Iris pigment epithelial cell (primary cell): ENCODE measurements around the gene ATE1.
"Not testable (repeated sequence)": the region's sequence is repeated elsewhere in the genome, so short reads cannot be mapped to it uniquely, and the experiment has no call there.

Experiments
- DNase-seq: peaks from one replicate; pipeline ENCODE4 v3.0.0-alpha.2; 2011; ENCODE audit warnings: low read depth

The ATE1 gene

DNA sequence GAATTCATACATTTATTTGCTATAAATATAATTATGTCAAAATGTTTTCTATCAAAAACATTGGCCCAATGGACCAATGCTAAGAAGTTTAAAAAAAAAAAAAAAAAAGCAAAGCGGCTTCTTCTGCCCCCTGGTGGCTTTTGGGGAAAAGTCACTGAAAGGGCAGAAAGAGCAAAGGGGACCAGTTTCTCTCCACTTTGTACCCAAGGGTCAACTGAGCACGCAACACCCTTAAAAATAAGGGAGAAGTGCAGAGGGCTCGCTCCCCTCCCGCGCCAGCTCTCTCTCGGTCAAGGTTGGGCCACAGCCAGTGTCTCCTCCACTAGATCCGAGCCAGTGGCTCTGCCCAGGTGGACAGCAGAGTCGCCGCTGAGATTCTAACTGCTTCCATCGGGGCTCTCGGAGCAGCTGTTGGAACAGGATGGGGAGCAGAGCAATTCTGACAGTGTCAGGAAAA is 193.2 kb downstream of the ATE1 start:
- DNase-seq: peak; percentile 7

DNA sequence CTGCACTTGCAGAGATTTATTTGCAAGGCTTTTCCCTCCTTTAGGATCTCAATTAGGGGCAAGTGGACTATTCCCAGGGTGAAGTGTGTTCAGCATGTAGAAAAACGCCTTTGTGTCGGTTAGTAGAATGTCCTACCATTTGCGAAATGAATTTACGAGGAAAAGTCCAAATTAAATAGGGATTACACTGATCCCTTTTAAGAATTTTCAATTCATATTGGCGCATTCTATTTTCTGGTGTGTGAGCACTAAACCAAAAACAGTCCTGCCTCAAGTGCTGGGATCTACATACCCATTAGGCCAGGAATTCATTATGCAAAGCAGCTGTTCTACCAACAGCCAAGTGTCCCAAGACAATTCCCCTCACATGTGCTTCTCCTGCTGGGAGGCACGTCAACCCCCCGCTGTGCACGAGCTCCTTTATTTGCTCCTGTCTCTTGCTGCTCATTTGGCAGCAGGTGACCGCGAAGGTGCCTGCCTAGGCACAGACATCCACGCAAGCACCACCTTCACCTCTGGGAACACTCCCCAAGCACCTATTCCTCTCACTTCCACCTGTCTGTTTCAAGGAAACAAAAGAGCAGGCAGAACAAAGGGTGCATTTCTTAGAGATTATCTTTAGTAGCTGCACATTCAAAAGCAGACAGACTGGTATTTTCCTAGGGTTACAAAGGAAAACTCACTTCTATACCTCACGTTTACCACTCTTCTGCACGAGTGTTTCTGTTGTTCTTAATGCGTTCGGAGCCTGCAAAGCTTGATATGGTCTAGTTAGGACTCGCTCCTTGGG is 195.0 kb downstream of the ATE1 start:
- DNase-seq: no peak

DNA sequence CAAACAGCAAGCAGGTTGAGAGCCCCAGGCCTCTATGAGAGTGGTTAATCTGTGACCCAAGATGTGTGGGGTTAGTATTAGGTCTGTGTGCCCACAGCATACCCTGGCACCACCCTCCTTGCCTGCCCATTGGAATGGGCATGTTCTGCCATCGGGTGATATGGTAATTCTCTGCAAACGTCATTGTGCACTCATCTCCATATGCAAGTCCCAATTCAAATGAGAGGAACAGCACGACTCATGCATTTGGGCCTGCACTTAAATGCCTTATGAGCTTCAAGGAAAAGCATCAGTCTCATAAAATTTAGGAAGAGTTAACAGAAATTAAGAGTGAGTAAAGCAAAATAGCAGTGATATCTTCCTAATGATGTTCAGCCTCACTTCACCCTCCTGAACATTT is 195.7 kb downstream of the ATE1 start:
- no peak for DNase-seq

DNA sequence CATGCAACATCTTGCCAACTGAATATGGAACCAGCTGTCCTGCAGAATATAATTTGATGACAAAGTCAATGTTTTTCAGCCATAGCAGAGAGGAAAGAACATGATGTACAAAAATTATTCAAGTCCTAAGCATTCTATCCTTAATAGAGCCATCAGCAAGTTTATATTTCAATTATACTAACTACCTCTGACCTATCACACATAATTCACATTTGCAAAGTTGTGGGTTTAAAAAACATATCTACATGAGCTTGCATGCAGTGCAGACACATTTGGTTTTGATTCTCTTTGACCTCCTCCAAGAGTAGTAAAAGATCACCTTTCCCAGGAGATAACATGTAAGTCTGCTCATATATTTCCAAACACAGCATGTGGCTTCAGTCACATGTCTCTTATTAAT is 203.5 kb downstream of the ATE1 start:
- no peak for DNase-seq

DNA sequence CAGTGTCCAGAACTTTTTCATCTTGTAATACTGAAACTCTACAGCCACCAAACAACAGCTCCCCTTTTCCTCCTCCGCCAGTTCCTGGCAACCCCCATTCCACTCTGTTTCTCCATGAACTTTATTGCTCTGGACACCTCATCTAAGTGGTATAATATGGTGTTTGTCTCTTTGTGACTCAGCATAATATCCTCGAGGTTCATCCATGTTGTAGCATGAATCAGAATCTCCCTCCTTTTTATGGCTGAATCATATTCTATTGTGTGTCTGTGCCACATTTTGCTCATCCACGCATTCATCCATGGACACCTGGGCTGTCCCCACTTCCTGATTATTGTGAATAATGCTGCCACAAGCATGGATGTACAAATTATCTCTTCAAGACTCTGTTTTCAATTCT is 205.2 kb downstream of the ATE1 start:
- peak; percentile 5 for DNase-seq

DNA sequence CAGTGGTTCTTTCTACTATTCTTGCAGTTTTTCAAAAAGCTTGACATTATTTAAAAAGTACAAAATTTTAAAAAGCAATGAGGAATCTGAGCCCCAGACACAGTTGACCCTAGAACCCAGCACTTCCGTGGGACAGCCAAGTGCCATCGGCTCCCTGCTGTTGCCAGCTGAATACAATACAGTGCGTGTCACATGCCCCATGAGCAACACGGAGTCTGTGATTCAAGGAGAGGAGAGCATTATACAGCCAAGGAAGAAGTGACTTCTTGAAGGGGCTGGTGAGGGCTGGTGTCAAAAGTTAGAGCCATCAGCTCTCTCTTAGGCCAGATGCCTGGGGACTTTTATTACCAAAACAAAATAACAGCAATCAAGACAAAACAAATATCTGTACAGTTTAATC is 206.6 kb downstream of the ATE1 start:
- DNase-seq: no peak

DNA sequence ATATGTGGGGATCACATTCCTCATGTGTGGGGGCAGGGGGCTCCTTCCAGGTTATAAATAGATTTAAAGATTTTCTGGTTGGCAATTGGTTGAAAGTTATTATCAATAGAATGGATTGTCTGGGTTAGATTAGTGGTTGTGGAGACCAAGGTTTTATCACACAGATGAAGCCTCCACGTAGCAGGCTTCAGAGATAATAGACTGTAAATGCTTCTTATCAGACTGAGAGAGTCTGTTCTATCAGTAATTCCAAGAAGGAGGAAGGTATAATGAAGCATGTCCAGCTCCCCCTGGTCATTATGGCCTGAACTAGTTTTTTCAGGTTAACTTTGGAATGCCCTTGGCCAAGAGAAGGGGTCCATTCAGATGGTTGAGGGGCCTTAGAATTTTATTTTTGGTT is 211.9 kb downstream of the ATE1 start:
- no peak for DNase-seq

DNA sequence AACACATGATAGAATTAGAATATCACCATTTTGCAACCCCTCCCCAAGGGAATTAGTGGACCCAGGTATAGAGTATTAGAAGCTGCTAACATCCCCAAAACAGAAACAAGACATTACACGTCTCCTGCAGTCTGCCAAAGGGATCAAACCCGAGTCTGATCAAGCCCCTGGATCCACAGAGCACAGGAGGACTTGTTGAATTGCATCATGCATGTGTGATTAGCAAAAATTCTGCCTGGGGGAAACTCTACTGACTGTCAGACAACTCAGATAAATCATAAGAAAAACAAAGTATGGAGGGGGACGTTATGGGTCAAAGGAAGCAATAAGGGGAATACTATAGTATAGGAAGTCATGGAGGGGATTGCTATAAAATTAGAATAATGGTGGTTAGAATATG is 212.8 kb downstream of the ATE1 start:
- DNase-seq: no peak

DNA sequence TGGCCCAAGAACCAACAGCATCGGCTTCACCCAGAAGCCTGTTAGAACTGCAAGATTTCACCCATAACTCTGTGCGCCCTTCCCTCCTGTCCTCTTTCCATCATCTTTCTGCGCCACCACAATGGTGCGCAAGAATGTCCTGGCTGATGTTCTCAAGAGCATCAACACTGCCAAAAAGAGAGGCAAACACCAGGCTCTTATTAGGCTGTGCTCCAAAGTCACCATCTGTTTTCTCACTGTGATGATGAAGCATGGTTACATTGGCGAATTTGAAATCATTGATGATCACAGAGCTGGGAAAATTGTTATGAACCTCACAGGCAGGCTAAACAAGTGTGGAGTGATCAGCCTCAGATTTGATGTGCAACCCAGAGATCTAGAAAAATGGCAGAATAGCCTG is 214.3 kb downstream of the ATE1 start:
- no peak for DNase-seq

DNA sequence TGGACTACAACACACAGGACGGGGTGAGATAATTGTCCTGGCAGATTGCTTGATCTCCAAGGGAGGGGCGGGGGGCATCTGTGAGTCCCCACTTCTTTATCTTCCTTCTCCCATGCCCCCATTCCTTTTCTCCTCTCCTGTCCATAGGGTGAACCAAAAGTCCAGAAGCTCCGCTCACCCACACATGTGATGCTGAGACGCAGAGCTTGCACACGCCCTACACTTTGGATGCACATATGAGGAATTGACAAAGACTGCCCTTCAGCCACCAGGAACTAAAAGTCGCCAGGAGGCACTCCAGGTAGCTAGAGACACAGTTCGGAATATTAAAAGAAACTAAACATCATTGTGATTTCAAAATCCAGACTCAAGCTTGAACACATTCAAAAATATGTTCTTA is 216.9 kb downstream of the ATE1 start:
- DNase-seq: no peak

DNA sequence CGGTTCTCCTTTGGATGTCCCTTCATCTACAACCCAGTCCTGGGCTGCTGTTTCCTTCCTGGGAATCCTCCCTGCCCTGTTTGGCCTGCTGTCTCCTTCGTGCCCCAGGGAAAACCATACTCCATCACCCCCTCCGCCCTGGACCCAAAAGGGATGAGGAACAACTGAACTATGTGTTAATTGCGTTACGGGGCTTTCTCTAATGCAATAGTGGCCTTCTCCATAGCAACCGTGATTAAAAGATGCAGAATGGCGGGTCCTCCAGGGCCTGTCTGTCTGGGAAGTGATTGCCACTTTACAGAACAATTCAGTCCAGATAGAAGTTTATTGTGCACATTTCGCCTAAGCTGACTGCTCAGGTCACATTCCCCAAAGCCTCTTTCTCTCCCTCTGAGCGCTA is 217.6 kb downstream of the ATE1 start:
- no peak for DNase-seq

DNA sequence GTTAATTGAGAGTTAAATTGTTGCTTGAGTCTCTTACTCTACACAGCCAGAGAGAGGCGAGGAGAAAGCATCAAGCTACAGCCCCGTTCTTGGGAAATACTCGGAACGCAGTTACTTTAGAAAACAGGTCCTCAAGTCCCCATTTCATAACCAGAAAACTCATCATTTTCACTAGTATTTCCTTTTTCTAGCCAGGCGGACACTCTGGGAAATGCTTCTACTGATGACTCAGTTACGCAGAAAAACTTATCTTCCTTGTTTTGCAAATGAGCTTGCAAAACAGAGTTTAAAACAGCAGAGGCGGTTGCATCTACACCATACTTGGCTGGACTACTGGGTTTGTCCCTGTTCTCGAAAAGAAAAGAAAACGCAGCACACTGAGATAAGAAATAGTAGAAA is 218.2 kb downstream of the ATE1 start:
- DNase-seq: peak; percentile 72

DNA sequence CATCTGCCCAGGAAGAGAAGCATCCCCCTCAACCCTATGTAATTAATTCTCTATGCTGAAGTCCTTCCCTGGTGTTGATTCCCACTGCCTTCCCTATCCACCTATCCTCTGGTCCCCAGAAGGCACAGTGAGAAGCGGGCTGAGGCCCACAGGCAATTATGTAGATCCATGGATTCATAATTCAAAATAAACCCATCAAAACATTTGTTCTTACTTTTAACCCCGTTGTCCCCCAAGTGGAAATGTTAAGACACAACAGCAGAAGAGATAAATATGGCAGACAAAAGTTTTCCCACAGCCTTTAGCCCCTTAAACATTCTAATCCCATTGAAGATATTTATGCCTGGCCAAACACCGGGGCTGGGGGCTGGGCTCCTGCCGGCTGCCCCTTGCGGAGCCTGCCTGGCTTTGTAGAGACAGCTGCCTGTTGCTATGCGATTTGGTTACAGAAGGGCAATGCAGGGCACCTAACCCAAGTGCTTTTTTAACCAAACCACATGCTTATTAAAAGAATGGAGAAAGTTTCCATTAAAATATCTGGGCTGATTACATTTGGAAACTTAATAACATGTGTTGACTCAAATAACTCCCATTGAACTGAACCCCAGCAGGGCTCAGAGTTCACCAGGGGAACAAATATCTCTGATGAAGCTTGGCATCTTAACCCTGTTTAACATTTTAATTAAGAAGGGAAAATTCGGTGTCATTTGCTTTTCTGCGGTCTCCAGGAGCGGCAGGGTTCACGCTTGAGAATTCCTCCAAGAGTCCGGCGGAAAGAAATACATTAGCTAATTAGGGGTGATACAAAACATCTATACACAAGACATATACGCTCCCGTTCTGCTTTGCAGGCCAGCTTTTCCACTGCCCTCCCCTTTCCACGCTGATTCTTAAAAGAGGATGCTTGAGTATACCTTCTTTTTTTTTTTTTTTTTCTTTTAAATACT is 218.8 kb downstream of the ATE1 start:
- no peak for DNase-seq

DNA sequence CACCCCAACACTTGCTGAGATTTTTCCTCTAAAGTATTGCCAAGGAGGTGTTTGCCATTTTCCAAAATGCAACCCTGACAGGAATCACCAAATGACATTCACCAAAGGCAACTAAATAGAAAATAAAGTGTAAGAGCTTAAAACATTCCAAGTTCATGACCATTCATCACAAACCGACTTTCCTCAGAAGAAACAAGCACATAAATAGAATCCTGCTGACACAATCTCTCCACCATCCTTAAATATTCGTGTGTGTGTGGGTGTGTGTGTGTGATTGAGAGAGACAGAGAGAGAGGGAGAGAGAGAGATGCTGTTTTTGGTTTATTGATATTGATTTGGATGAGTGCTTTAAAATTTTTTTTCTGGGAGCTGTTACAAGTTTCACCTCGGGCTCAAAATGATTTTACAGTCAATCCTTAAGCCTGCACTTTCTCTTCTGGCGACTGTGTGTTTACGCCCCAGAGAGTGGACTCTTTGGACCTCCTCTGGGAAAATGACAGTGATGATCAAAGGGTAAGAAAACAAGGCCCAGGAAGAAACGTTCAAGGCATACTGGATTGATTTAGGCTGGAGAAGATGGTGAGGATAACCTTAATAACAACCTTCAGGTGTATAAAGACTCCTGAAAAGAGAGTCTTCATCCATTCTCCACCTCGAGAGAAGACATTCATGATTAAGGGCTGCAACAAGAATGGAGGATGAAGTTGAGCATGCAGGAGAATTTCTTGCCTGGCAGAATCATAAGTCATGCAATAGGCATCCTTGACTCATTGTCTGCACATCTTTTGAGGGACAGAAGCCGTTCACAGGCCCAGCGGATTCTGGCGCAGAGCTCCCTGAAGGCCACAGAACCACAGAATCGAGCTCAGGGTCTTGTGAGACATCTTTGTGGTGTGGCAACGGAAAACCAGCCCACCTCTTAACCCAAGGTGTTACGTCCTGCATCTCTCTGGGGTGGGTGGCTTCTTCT is 225.2 kb downstream of the ATE1 start:
- peak; percentile 90 for DNase-seq

DNA sequence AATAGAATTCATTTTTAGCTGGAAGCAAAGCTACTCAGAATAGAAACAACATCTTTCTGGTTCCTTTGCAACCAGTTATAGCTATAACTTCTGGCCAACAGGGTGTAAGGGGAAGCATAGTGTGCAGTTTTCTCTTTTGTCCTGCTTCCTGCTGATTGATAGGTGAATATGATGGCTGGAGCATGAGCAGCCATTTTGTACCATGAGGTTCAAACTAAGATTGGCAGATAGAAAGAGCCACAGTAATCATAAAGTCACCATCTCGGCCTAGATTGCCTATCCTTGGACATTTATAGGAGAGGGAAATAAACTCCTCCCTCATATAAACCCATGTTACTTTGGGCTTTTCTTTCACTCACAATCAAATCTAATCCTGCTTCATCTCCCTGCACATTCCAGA is 227.4 kb downstream of the ATE1 start:
- DNase-seq: no peak

DNA sequence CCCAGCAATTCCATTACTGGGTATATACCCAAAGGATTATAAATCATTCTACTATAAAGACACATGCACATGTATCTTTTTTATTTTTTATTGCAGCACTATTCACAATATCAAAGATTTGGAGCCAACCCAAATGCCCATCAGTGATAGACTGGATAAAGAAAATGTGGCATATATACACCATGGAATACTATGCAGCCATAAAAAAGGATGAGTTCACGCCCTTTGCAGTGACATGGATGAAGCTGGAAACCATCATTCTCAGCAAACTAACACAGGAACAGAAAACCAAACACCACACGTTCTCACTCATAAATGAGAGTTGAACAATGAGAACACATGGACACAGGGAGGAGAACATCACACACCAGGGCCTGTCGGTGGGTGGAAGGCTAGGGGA is 228.1 kb downstream of the ATE1 start:
- DNase-seq: not testable (repeated sequence)

DNA sequence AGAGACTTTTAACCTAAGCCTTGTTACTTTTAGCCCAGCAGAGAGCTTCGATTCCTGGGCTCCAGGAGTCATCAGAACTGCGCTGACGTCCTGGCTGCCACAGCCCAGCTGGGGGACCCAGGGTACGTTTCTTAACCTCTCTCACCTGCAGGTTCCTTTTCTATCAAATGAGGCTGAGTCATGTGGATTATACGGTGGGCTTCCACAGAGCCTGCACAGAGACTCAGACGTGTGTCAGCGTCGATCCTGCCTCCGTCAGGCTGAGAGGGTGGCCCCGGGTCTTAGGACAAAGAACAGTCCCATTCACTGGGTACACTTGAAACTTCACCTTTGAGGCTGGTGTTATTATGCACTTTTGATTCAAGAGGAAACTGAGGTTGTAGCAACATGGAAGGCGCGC is 228.9 kb downstream of the ATE1 start:
- no peak for DNase-seq

DNA sequence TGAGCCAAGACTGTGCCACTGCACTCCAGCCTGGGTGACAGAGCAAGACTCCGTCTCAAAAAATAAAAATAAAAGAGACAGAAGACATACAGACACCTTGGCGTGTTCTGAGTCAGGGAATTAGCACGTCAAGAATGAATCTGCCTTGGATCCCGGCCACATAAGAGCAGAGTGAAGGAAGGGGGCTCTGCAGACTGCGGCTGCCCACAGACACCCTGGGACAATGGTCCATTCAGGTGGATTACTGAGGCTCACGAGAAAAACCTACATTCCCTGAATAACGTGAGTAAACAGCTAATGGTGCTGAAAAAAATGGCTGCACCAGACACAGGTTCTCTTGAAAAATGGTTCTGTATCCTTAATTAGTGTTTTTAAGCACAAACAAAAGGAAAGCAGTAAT is 229.5 kb downstream of the ATE1 start:
- DNase-seq: no peak

DNA sequence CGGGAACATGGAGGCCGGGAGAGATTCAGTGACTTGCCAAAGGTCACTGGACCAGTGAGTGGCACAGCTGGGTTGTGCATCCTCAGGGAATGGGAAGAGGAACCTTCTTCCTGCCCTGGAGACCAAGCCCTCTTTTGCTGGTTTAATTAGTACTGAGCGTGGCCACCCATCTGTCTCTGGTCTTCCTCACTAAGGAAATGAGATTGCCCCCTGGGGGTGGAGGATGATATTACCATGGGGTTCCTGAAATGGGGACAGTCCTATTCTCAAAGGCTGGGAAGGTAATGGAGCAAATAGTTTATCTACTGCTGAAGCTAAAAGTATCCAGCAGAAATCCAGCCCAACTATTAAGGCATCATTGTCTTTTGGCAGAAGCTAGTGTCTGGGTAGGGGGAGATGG is 231.0 kb downstream of the ATE1 start:
- peak; percentile 10 for DNase-seq

DNA sequence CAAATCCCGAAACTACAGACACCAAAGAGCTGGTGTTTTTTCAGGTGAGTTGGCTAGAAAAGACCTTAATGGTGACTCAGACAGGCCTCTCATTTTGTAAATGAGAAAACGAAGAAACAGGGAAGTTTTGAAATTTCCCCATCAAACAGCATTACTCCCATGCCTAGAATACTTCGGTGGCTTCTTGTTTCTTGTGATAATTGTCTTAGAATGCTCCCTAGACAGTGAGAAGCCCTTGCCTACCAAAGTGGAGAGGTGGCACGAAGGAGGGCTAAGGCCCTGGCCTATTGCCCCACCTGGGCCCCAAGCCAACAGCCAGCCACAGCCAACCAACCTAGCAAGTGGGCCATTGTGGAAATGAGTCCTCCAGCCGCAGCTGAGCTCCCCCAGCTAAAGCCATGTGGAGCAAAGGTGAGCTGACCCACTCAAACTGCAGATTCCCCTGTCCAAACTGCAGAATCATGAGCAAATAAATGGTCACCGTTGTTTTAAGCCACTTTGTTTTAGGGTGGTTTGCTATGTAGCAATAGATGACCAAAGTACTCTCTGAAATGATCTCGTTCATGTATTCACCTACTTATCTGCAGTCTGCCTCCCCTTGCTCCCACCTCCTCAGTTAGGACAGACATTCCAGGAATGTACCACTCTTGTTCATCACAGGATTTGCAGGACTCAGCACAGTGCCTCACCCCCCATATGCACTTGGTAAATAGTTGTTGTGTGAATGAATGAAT is 231.9 kb downstream of the ATE1 start:
- DNase-seq: no peak

DNA sequence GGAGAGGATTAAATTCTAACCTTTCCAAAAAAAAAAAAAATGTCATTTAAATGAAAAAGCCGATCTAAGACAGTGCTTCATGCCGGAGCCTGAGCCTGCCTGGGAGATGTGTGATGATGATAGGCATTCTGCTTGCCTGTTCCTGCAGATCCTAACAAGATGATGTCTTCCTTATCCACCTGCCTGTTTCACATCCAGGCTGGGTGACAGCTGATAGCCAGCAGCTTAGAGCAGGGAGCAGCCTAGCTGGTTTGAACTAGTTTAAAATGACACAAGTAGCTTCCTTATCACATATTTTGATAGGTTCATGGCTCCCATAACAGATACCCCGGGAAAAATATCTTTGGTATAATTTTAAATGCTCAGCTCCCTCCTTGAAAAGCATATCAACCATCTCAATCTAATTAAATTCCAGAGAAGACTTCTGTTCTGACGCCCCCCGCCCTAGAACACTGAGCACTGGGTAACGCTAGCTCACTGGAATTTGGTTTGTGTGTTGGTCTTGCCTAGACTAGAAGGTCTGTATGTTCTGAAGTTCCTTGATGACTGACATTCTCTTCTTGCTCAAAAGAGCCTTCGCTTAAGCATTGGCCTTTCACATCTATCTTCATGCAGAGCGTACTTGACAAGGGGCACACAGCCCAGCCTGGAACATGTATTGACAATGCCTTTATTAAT is 232.7 kb downstream of the ATE1 start:
- DNase-seq: no peak
